SK-N-DZ (cell line): ENCODE results near the gene MTF2.

Experiments
- DNase-seq: peaks from one replicate; pipeline ENCODE4 v3.0.0-alpha.2; 2015; ENCODE audit warnings: low spot score

MTF2 gene

GRCh38 chr1:93082313-93082712 lies 3.2 kb downstream of the MTF2 start:
- no peak for DNase-seq

- no peak for DNase-seq
Observed at GRCh38 chr1:93083979-93084378, 4.9 kb downstream of the MTF2 start.

DNA sequence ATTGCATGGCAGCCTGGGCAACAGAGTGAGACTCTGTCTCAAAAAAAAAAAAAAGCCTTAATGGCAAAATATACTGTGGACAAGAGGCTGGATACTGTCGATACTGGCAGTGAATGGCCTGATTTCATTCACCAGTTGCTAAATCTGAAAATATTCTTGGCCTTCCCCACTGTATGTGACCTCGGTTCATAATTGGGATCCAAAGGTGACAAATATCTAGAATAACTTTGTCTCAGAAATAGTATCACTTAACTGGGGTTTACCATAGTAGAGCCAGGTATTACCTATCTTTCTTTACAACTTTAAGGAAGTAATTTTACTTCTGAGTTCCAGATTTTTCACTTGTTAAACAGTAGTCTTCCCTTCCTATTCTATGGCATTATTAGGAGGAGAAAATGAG lies 8.4 kb downstream of the MTF2 start:
- DNase-seq = no peak

DNA sequence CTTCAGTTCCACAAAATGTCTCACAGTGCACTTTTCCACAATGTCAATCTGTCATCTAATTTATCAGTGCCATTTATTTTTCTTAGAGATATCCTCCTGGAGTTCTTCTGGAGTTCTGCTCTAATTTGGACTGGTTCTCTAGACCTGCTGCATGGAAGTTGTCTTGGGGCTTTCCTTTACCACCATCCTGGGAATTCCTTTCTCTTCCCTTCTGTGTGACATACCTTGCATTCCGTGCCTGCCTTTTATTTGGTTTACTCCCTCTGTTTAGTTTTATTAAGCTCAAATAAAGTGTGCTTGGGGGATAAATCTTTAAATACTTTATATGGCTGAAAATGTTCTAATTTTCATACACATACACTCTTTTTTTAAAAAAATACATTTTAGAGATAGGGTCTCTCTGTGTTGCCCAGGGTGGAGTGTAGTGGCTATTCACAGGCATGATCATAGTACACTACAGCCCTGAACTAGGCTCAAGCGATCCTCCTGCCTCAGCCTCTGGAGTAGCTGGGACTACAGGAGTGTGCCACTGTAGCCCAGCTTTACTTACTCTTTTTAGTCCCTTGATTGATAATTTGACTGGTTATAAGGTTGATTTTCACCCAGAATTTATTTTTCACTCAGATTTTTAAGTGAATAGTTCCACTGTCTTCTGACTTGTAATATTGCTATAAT lies 14.4 kb downstream of the MTF2 start:
- DNase-seq = no peak

DNA sequence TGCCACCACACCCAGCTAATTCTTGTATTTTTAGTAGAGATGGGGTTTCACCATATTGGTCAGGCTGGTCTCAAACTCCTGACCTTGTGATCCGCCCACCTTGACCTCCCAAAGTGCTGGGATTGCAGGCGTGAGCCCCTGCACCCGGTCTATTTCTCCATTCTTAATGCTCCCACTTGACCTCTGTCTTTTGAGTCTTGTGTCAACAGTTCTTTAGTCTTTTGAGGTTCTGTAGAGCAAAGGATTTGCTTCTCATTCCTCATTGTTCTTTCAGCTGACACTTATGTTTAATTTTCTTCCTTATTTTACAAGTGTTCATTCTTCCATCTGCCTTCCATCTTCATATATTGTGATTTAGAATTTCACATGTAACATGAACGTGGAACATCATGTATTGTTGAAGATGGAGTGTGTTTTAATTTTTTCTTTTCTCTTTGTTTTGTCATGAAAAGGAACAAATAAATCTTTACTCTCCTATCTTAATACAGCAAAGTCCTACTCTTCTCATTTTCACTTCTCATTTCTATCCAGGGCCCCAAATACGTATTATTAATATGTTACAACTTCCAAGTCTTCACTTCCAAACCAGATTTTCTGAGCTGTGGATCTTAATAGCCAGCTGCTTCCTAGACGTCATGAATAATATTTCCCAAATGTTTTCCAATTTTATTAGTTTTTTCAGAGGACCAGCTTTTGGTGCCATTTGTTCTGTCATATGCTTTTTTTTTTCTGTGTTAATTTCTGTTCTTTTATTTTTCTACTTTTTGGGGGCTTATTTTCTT lies 16.9 kb downstream of the MTF2 start:
- no peak for DNase-seq

- no peak for DNase-seq
Observed at GRCh38 chr1:93102142-93102541, 23.1 kb downstream of the MTF2 start.

- DNase-seq = no peak
Observed at GRCh38 chr1:93106226-93106625, 27.1 kb downstream of the MTF2 start.

GRCh38 chr1:93107395-93107794 lies 28.3 kb downstream of the MTF2 start:
- DNase-seq = no peak

DNA sequence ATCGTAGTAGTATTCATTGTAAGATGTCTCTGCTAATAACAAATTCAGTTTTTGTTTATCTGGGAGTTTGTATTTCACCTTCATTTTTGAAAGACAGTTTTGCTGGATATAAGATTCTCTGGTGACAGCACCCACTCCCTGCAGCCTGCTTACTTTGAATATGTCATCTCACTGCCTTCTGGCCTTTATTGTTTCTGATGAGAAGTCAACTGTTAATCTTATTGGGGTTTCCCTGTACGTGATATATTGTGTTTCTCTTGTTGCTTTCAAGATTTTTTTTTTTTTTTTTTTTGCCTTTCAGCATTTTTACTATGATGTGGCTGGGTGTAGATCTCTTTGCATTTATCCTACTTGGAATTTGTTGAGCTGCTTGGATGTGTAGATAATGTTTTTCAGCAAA lies 29.3 kb downstream of the MTF2 start:
- no peak for DNase-seq

- DNase-seq = no peak
Observed at GRCh38 chr1:93109578-93109977, 30.5 kb downstream of the MTF2 start.

DNA sequence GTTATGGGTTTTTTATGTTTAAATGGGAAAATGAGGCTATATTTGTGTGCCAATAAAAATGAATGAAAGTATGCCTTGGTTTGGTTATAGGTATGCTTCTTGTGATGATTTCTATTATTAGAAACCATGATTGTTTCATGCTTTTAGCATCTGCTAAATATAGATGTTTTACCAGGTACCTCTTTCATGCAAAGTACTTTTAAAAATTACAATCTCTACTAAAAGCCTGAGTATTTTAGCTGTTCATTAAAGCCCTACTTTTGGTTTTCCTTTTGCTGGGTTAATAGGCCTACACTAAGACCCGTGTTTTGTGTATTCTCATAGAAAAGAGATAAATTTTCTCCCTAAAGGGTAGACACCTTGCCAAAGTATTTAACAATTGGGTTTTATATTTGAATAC lies 32.0 kb downstream of the MTF2 start:
- DNase-seq = no peak

DNA sequence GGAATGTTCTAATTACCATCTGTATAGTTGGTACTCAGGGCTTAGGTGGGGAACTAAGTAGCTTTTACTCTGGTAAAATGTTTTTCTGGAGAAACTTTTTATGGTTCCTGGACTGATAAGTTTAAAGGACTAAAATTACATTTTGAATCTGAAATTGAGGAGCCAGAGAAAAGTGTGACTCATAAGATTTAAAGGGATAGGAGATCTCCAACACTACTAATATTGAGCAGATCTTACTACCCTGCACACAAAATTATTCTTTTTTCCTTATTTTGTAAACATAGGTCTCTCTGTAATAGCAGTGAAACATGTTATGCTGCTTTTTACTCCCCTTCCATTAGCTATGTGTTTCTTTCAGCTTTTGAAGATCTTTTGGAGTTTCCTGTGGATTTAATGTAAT lies 32.5 kb downstream of the MTF2 start:
- DNase-seq = no peak

DNA sequence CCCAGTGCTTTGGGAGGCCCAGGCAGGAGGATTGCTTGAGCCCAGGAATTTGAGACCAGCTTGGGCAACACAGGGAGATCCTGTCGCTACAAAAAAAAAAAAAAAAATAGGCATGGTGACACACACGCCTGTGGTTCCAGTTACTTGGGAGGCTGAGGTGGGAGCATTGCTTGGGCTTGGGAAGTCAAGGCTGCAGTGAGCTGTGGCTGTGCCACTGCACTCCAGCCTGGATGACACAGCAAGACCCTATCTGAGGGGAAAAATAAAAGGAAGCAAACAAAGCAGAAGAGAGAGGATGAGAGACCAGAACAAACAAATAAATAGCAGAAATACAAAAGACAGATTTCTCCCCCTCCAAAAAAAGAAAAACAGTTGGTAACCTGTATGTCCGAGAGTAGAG lies 34.0 kb downstream of the MTF2 start:
- DNase-seq = no peak

GRCh38 chr1:93114391-93114790 lies 35.3 kb downstream of the MTF2 start:
- DNase-seq = no peak

GRCh38 chr1:93120614-93121013 lies 41.5 kb downstream of the MTF2 start:
- DNase-seq = no peak

DNA sequence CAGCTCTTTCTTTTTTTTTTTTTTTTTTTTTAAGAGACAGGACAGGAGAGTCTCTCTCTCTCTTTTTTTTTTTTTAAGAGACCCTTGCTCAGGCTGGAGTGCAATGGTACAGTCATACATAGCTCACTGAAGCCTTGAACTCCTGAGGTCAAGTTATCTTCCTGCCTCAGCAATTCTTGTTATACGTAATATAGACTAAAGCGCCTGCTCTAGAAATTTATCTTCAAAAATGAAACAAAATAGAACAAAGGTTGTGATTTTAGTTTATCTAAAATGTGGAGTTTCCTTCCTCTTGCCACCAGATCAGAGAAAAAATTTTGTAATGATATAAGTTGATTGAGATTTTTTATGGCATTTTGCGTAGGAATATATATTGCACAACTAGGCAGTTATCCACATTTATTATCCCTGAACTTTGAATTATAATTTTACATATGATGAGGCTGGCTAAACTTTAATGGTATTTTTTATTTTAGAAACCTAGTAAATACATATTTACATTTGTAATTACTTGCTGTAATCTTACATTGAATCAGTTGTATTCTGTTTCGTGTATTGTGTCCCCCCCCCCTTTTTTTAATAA lies 44.2 kb downstream of the MTF2 start:
- DNase-seq = no peak

- DNase-seq = no peak
Observed at GRCh38 chr1:93124556-93125355, 45.7 kb downstream of the MTF2 start.

DNA sequence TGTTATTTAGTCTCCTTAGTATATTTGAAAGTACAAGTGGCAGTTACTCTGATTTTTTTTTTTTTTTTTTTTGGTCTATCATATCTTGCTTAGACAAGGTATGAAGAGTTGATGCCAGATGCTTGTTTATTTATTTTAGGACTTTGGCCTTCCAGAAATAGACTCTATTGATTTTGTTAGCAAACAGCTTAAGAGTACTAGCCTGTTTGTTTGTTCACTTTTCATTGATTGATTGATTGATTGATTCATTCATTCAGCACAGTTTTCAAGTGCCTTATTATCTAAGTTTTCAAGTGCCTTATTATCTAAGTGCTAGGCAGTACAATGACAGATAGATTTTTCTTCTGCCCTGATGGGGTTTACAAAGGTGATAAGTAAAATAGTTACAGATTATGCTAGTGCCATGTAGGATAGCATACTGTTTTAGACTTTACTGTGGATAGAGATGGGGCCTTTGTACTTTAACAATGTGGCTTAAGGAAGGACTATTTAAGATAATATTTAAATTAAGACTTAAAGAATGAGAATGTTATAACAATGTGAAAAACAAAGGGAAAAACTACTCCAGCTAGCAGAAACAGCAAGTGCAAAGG lies 50.5 kb downstream of the MTF2 start:
- no peak for DNase-seq

DNA sequence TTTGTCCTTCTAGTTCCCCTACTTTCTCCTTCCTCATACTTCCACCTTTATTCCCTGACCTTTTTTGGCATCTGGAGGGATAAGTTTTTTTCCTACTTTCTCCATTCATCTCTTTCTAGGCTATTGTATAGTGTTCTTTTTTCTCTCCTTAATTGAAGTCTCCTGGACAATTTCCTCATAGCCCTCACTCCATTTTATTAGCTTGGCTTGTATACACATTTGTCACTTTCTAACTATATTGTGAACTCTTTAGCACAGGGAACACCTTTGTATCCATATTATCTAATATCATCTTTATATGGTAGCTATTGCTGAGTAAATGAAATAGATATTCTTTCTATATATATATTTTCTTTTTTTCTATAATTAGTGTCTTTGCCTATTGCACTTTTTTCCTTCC lies 53.6 kb downstream of the MTF2 start:
- DNase-seq = no peak

- no peak for DNase-seq
Observed at GRCh38 chr1:93136445-93136844, 57.4 kb downstream of the MTF2 start.

- no peak for DNase-seq
Observed at GRCh38 chr1:93137604-93138292, 58.7 kb downstream of the MTF2 start.
